GM12873 (cell line): ENCODE data around the gene ARMH4.

Experiments
- TF ChIP-seq, protein P1 (sequence below): IDR thresholded peaks from 2 replicates; pipeline ENCODE4 v1.5.1; 2012; ENCODE audit warnings: low read depth, mild to moderate bottlenecking, moderate library complexity, low read length, control low read depth; ENCODE audit not compliant: insufficient read depth; ENCODE audit errors: missing control alignments

The ARMH4 gene

DNA sequence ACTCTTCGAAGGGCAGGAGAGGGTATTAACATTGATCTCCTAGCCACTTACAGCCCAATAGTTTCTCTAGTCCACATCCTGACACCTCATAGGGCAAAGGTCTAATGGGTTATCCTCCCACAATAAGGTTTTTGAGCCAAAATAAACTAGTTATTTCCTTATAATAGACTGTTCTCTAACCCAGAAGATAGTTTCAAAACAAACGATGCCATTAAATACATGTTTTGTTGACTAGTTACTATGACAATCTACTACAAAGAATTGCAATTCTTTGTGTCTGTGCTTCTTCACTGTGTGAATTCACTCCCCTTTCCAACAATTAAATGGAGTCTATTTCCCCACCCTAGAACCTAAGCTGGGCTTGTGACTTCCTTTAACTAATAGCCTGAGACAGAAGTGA, 41.5 kb upstream of the ARMH4 start:
- TF ChIP-seq, protein P1, sequence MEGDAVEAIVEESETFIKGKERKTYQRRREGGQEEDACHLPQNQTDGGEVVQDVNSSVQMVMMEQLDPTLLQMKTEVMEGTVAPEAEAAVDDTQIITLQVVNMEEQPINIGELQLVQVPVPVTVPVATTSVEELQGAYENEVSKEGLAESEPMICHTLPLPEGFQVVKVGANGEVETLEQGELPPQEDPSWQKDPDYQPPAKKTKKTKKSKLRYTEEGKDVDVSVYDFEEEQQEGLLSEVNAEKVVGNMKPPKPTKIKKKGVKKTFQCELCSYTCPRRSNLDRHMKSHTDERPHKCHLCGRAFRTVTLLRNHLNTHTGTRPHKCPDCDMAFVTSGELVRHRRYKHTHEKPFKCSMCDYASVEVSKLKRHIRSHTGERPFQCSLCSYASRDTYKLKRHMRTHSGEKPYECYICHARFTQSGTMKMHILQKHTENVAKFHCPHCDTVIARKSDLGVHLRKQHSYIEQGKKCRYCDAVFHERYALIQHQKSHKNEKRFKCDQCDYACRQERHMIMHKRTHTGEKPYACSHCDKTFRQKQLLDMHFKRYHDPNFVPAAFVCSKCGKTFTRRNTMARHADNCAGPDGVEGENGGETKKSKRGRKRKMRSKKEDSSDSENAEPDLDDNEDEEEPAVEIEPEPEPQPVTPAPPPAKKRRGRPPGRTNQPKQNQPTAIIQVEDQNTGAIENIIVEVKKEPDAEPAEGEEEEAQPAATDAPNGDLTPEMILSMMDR, result no peak

DNA sequence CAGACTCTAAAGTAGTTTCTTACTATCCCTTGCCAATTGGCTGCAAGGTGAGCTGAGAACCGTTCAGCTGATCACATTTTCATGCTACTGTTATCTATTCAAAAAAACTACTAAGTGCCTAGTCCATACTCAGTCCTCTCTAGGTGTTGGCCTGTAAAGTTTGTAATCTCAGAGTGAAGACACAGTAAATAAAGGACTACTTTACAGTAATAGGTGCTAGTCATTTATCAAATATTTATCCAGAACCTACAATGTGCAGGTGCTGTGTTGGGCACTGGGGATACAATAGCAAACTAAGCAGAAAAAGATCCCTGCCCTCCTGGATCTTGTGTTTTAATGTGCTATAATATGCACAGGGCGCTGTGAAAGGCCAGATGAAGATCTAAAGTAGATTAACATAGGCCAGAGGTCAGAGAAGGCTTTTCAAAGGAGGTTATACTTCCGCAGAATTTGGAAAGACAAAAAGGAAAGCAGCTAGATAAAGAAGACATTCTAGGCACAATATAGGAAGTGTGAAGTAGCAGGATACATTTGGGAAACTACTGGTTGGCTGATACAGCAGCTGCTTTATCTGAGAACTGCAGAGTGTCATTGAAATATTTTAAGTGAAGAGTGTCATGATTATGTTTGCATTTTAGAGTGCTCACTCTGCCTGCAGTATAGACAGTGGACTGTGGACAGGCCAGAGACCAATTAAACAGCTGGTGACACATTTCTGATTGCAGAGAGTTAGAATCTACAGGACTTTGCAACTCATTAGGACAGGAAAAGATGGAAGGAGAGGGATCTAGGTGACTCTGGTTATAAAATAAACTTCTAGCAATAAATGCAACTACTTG, 40.0 kb upstream of the ARMH4 start:
- TF ChIP-seq, protein P1, result no peak

DNA sequence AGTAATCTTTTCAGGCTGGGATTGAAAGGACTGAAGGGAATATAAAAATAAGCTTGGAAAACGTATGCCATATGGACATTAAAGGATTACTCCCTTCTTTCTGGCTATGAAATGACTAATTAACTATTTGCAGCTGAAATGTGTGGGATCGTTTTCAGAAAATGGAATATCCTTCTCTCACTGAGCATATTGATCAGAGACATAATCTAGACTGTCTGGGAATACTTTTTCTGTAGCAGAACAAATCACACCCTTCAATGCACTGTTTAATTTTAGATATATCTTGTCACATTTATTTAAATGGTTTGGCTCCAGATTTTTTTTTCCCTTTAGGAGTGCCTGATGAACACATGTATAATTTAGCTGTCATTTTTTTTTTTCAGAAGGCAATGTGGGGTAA, 37.2 kb upstream of the ARMH4 start:
- TF ChIP-seq, protein P1, result no peak

DNA sequence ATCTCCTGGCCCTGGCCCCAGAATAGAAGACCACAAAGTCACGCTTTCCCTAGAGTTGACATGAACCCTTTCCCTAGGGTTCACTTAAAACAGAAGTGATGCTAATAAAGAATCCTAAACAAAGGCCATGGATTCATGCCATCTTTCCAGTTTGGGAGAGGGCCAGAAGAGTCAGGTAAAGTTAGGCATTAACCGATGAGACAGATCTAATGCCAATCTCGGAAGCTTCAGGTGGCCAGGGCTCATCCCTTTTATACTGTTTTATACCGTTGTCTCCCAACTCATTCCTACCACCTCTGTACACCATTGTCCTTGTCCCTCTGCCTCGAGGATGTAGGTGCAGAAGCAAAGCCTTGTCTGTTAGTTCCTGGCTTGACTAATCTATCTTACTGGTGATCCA, 25.1 kb upstream of the ARMH4 start:
- TF ChIP-seq, protein P1, result no peak

DNA sequence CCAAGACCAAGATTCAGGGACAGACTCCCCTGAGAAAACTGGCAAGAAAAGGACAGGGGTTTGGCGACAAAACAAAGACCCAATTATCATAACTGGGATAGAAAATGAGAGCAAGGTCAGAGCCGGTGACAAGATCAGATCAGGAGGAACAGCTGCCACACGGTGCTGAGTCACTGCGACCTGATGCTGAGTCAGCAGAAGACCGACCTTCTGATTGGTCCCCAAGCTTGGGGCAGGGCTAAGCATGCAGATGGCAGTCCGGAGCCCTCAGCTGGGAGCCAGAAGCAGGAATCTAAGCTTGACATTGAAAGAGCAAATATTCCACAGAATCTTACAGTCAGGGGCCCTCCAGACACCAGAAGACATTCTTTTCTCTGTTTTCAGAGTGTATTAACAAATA, 19.1 kb upstream of the ARMH4 start:
- TF ChIP-seq, protein P1, result no peak

DNA sequence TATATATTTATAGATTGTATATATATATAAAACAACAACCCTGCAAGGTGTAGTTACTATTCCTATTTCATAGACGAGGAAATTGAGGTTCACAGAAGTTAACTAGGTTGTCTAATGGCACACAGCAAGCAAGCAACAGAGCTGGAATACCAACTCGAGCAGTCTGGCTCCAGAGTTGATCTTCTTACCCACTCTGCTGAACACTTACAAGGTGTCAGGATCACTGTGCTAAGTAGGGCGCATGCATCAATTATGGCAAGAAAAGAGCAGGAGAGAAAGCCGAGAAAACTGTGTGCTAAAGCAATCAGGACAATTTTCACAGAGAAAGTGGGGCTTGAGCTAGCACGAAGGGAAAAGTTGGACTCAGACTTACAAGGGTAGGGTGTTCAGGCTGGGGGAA, 15.9 kb upstream of the ARMH4 start:
- TF ChIP-seq, protein P1, result no peak

DNA sequence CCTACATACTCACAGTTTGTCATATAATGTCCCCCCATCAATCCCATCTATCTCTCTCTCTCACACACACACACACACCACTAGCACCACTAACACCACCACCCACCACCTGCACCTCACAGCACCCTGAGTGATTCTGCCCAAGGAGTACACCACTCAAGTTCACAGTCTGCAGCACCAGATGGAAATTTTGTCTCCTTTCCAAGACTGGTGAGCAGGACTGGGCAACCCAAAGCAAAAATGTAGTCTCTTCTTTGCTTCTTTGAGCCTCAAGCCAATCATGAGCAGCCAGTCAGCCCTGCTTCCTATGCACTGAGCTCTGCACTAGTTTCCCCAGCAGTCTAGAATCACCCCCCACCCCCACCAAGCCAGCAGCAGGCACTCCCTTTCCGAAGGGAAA, 15.0 kb upstream of the ARMH4 start:
- TF ChIP-seq, protein P1, result no peak
